ENCODE results near the gene CNTNAP2.

CNTNAP2 gene

DNA sequence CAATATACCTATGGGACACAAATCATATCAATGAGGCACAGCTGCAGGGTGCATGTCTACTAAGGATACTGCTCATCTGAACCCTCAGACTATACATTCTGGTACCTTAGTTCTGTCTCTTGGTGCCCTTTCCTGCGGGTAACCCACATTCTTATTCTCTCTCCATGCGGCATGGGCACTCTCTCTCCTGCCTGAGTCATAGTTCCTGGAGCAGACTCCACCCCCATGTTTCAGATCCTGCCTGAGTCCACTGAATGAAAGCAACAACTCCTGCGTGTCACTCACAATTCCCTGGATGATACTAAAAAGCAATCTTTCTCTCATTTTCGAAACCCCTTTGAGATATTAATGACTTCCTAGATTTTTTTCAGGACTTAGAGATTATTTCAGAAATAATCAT, 1820.8 kb downstream of the CNTNAP2 start:
- no peak overlapping the region for H3K27ac ChIP-seq
- TF ChIP-seq, protein P1, sequence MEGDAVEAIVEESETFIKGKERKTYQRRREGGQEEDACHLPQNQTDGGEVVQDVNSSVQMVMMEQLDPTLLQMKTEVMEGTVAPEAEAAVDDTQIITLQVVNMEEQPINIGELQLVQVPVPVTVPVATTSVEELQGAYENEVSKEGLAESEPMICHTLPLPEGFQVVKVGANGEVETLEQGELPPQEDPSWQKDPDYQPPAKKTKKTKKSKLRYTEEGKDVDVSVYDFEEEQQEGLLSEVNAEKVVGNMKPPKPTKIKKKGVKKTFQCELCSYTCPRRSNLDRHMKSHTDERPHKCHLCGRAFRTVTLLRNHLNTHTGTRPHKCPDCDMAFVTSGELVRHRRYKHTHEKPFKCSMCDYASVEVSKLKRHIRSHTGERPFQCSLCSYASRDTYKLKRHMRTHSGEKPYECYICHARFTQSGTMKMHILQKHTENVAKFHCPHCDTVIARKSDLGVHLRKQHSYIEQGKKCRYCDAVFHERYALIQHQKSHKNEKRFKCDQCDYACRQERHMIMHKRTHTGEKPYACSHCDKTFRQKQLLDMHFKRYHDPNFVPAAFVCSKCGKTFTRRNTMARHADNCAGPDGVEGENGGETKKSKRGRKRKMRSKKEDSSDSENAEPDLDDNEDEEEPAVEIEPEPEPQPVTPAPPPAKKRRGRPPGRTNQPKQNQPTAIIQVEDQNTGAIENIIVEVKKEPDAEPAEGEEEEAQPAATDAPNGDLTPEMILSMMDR (conservative IDR thresholded peaks at IDR 0.05) = no peak

- TF ChIP-seq, protein P1 (conservative IDR thresholded peaks at IDR 0.05) = no peak
- no peak overlapping the region for H3K27ac ChIP-seq
These were observed 1824.8 kb downstream of the CNTNAP2 start for GRCh38 chr7:147941381-147941780.

GRCh38 chr7:147944321-147944720, 1827.7 kb downstream of the CNTNAP2 start:
- TF ChIP-seq, protein P1 (conservative IDR thresholded peaks at IDR 0.05) = no peak
- H3K27ac ChIP-seq = no peak overlapping the region

GRCh38 chr7:147952918-147953317, 1836.3 kb downstream of the CNTNAP2 start:
- TF ChIP-seq, protein P1 (conservative IDR thresholded peaks at IDR 0.05) = no peak
- no peak overlapping the region for H3K27ac ChIP-seq

GRCh38 chr7:147968046-147968610, 1851.5 kb downstream of the CNTNAP2 start:
- H3K27ac ChIP-seq = no peak overlapping the region
- TF ChIP-seq, protein P1 (conservative IDR thresholded peaks at IDR 0.05) = no peak

GRCh38 chr7:147971606-147972110, 1855.1 kb downstream of the CNTNAP2 start:
- no peak overlapping the region for H3K27ac ChIP-seq
- TF ChIP-seq, protein P1 (conservative IDR thresholded peaks at IDR 0.05) = no peak

DNA sequence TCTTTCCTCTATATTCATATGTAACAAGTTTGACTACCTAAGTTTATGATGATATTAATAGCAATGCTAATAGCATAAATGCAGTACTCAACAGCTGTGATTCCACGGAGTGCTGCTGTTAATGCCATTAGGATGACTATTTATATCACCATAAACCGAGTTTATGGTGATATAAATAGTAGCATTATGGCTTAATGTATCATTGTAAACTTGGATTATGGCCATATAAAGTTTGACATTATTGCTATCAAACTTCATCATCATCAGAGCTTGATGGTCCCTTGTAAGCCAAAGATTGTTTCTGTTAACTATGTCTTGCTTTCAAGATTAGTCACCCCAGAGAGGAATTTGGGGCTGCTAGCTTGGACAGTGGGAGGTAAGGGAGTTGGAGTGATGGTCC, 1861.6 kb downstream of the CNTNAP2 start:
- no peak overlapping the region for H3K27ac ChIP-seq
- TF ChIP-seq, protein P1 (conservative IDR thresholded peaks at IDR 0.05) = no peak

Data from VCaP (cell line).